GM21576 (cell line): ENCODE results near the gene HSF4.

Experiments
- ATAC-seq: cut with Tn5 transposase; IDR thresholded peaks from one replicate; pipeline ENCODE4 v1.9.1; 2021; ENCODE audit warnings: mild to moderate bottlenecking, moderate library complexity; ENCODE audit not compliant: unreplicated experiment

HSF4 gene

GRCh38 chr16:67199011-67199807, 34.7 kb downstream of the HSF4 start, which contains the start of gene ELMO3:
Gene ELMO3 (plus strand): TSS chr16:67199131. CDS start chr16:67199327, 196 bp downstream.
- no peak for ATAC-seq

GRCh38 chr16:67199808-67200198, 35.3 kb downstream of the HSF4 start:
- ATAC-seq: no peak

- no peak for ATAC-seq
Measured at GRCh38 chr16:67200491-67200890, 35.9 kb downstream of the HSF4 start.

GRCh38 chr16:67201411-67202345, 37.1 kb downstream of the HSF4 start:
- ATAC-seq: no peak

DNA sequence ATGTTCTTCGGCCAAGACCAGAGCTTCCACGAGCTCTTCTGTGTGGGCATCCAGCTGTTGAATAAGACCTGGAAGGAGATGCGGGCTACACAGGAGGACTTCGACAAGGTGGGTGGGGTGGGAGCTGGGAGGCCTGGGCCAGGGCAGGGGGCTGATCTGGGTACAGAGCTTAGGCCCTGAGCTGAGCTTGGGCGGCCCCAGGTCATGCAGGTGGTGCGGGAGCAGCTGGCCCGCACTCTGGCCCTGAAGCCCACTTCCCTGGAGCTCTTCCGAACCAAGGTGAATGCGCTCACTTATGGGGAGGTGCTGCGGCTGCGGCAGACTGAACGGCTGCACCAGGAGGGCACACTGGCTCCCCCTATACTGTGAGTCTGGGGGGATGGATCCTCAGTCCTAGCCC, 37.9 kb downstream of the HSF4 start:
- ATAC-seq: no peak

DNA sequence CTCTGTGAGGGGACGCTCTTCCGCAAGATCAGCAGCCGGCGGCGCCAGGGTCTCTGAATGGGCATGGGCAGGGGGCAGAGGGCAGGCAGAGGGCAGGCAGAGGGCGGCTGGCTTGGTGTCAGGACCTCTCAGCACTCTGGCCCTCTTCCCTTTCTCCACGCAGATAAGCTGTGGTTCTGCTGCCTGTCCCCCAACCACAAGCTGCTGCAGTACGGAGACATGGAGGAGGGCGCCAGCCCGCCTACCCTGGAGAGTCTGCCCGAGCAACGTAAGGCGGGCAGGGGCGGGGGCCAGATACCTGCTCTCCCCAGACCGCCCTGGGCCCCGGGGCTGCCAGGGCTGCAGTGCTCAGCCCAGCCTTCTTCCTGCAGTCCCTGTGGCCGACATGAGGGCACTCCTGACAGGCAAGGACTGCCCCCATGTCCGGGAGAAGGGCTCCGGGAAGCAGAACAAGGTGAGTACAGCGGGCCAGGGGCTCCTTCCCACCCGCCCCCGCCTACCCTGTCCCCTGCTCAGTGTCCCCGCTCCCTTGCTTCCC, 38.5 kb downstream of the HSF4 start:
- ATAC-seq: no peak

GRCh38 chr16:67204076-67204475, 39.5 kb downstream of the HSF4 start:
- no peak for ATAC-seq

DNA sequence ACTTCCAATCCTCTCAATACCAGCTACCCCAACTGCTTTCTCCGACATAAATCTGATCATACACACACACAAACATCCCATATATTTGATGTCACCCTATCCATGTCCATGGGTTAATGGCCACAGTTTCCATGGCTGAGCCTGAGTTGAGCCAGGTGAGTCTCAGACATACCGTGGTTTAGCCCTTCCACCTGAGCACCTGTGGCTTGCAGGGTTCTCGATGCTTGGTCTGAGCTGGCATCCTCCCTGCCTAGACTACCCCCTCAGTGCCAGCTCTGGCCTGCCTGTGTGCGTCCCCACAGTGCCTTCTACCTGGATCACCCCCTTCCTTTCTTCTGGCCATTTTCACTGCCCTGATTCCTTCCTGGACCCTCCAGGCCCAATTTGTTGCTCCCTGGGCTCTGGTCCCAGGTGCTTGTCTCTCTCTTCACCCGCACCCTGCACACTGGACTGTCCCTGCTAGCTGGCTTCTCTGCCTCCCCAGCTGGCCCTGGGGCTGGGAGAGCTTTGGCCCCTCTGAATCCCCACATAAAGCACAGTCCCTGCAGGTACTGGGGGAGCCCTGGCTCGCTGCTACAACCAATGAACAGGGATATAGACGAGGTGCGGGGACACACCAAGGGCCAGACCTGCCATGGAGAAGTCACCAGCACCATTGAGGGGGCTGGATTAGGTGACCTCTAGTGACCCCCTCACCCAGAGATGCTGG, 41.7 kb downstream of the HSF4 start:
- ATAC-seq: no peak

GRCh38 chr16:67206838-67207248, 42.3 kb downstream of the HSF4 start:
- no peak for ATAC-seq

GRCh38 chr16:67207249-67208091, 42.9 kb downstream of the HSF4 start:
- no peak for ATAC-seq

DNA sequence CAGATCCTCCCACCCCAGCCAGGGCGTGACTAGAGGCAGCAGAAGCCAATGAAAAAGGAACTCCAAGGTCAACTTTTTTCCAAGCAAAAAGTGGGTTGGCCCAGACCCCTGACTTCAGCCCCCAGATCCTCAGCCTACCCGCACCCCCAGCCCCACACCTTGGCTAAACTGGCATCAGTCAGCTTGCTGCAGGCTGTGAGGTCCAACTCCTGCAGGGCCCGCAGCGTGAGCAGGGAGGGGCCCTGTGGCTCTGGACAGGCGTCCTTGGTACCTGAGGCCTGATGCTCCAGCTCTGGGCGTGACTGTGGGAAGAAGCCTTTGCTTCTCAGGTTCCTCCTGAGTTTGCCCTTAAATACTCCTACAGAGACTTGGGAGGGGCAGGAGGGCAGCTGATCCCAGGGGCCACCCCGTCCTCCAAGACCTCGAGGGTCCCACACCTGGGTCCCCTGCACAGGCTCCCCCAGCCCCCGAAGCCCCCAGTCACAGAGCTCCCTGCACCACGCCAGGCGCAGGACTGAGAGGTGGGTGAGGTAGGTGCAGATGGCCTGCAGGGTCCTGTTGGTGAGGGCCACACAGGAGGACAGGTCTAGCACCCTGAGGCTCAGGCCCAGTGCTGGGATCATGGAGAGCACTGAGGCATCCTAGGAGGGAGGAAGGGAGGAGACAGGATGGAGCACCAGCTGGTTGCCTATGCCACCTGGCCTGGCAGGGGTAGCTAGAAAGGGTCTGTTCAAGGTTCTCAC, 43.8 kb downstream of the HSF4 start:
- ATAC-seq: no peak

DNA sequence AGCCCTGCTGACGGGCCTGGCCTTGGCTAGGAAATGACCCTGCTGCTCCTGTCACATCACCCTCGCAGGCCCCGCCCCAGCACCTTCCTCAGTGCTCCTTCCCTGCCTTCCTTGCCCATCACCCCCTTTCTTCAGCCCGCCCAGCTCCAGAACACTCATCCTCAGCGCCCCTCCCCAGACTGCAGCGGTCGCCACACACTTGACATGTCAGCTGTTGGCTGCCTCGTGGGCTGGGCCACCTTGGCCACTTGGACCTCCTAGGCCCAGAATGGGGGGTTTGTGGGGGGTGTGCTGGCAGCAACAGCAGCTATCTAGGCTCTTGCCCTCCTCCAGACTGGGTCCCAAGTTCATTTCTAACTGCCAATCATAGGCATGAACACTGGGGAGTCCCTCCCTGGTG, 45.0 kb downstream of the HSF4 start:
- ATAC-seq: no peak

GRCh38 chr16:67210069-67210937, 45.8 kb downstream of the HSF4 start:
- no peak for ATAC-seq

DNA sequence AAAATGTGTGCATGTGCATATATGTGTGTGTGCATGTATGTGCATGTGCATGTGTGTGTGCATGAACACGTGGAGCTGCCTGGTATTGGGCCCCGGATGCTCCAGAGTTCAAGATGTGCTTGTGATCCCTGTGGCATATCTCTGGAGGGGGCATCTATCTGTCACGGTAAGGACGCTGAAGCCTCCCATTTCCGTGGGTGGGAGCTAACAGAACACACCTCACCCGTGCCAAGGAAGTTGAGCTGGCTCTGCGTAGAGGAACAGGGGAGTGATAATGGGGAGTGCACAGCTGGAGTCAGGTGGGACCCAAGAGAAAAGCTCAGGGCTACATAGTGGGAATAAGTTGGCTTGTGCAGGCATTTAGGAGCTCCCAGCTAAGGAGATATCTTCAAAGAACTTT, 47.1 kb downstream of the HSF4 start:
- no peak for ATAC-seq

GRCh38 chr16:67212766-67213165, 48.2 kb downstream of the HSF4 start:
- no peak for ATAC-seq

- no peak for ATAC-seq
Measured at GRCh38 chr16:67213197-67214019, 48.9 kb downstream of the HSF4 start.

DNA sequence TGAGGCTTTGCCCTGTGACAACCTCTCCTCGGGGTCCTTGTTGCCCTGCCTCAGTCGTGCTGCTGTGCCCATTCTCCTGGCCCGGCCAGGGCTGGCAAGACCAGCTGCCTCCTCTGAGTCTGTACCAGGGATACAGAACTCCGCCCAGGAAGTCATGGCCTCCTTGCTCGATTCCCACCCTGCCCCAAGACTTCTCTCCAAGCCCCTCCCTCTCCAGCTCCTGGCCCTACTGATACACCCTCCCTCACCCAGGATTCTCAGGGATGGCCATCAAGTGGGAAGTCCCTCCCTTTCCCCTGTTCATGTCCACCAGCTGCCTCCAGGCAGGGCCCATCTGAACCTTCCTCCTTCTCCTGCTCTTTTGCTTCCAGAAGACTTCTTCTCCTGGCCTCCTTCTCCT, 51.2 kb downstream of the HSF4 start:
- no peak for ATAC-seq
